ENCODE results near the gene ADAMTS17.
"Not testable (repeated sequence)": the region's sequence is repeated elsewhere in the genome, so short reads cannot be mapped to it uniquely, and the experiment has no call there.

The ADAMTS17 gene

DNA sequence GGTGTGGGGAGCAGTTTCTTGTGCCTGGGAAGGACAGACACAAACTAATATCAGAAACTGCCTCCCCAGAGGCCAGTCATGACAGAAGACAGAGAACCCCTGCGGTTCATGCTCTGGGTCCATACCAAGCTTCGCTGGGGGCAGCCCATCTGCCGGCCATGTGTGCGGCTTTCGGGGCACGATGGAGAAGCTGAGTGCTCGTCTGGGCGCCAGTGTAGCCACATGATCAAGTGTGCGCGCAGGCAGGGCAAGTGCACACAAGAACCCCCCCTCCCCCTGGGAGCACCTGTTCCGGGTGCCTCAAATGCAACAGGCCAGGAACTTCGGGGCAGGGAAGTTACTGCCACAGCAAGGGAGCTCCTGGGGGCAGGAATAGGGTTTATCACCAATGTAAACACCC is 1.8 kb downstream of the ADAMTS17 start:
- DNase-seq = no peak

- not testable (repeated sequence) for DNase-seq
Measured at GRCh38 chr15:100339451-100339850, 2.3 kb downstream of the ADAMTS17 start.

- DNase-seq = peak; percentile 72 to 76
Measured at GRCh38 chr15:100338971-100339444, 2.8 kb downstream of the ADAMTS17 start.

- DNase-seq = no peak
Measured at GRCh38 chr15:100338247-100338646, 3.5 kb downstream of the ADAMTS17 start.

- DNase-seq = no peak
Measured at GRCh38 chr15:100337096-100338044, 4.4 kb downstream of the ADAMTS17 start.

DNA sequence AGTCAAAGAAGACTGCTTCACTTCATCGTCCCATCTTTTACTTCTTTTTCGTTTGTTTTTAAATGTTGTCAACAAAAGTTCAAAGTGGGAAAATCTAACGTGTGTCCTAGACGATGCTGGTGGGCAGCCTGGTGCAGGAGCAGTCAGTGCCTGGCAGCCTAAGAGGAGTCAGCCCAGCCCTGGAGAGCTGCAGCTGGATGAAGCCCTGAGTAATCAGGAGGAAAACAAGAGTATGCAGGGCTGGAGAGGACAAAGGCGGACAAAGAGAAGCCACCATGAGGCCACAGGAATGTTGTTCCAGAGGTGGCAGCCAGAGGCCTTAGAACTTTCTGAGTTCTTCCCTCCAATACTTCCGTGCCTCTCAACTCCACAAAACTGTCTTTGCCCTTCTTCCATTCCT is 5.7 kb downstream of the ADAMTS17 start:
- no peak for DNase-seq

DNA sequence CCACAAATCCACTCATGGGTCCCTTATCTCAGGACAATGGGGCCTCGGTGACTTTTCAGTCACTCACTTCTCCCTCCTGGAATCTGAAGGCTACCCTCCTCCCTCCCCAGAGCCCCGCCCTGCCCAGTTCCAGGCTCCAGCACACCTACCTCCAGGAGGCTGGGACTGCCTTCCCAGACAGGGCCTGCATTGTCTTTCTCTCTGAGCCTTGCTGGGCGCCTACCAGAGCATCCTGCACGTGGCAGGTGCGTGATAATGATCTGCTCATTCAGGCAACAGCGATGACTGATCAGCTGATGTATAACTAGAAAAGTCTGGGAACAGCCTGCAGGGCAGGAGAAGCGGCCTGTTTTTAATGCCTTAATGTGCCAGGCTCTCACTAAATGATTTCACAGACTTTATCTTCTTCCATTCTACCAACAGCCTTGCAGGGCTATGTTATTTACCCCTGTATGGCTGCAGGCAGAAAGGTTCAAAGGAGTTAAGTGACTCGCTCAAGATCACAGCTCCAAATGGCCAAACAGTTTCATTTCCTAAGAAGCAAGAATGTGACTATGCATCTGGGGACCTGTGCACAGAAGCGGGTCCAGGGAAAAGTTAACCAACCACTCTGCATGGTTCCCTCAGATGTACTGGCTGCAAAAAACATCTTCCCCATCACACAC is 6.3 kb downstream of the ADAMTS17 start:
- no peak for DNase-seq

- DNase-seq = no peak
Measured at GRCh38 chr15:100334905-100335304, 6.9 kb downstream of the ADAMTS17 start.

DNA sequence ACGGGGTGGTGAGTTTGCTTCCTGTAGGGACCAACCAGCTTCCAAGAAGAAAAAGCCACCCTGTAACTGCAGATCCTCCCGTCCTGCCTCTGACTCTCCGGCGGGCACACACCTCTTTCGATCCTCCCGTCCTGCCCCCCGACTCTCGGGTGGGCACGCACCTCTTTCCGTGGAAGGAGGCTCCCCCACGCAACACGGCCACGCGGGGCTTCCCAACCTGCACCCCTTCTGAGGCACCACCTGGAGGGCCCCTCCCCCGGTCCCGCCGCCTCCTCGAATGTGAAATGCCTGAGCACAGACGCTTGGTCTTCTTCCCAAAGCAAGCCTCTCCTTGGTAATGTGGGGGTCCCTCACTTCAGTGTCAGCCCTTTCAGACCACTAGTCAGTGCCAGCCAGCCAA is 7.3 kb downstream of the ADAMTS17 start:
- DNase-seq = no peak

- DNase-seq = no peak
Measured at GRCh38 chr15:100334015-100334414, 7.8 kb downstream of the ADAMTS17 start.

DNA sequence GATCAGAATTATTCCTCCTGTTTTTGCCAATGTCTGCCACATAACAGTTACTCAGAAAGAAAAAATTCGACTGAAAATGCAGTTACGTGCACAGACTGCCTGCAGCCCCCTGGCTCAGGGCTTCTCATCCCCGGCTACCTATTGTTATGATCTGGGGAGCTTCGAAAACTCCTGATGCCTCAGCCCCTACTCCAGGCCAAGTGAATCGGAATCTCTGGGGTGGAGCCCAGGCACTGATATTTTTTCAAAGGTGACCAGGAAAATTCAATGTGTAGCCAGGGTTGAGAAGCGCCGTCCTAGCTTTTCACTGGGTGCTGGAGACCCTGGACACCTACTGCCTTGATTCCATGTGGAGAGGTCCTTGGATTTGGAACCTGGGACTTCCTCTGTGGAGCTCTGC is 8.5 kb downstream of the ADAMTS17 start:
- no peak for DNase-seq

GRCh38 chr15:100332721-100333120 is 9.1 kb downstream of the ADAMTS17 start:
- no peak for DNase-seq

DNA sequence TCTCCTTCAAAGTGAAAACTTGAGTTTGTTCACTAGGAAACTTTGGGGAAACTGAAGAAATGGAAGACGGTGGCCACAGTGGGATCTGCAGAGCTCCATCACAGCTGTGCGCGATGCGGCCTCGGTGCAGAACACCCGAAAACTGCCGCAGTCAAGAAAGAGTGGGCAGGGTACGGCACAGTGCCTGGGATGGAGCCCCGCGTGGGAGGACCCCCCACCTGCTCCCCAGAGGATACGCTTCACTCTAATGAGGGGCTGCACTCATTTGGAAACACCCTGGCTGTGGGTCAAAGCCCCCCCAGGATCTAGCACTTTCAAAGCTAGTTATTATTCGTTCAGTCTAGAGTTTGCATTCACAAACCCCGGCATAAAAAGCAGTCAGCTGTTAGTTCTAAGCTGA is 9.5 kb downstream of the ADAMTS17 start:
- DNase-seq = no peak

GRCh38 chr15:100330629-100331215 is 11.1 kb downstream of the ADAMTS17 start:
- DNase-seq = peak; percentile 25 to 61

DNA sequence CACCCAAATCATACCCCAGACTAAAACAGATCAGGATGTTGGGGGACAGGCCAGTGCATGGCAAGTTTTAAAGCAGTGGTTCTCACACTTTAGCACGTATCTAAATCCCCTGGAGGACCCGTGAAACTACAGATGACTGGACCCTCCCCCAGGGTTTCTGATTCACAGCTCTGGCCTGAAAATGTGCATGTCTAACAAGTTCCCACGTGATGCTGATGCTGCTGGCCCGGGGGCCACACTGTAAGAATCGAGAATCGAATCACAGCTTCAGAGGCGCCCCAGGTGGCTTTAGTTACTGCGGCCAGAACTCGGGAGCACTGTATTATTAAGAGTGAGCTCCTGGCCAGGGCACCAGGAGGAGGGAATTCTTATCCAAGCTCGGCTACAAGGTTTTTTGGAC is 11.6 kb downstream of the ADAMTS17 start:
- no peak for DNase-seq

DNA sequence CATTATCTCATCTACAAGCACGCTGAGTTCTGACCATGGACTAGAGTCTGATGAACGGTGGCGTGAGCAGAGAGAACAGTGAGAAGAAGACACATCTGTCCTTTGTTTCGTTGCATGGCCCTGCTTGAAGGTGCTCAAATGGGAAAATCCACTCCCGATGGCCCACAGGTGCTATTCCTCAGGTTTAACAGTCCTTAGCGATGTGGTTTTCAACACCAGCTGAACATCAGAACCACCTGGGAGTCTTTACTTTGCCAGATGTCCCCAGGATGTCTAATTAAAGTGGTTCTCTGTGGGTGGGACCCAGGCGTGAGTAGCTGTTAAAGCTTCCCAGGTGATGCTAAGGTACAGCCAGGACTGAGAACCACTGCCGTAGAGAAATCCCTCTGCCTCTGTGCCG is 13.0 kb downstream of the ADAMTS17 start:
- DNase-seq = no peak

- no peak for DNase-seq
Measured at GRCh38 chr15:100318880-100319279, 22.9 kb downstream of the ADAMTS17 start.

- no peak for DNase-seq
Measured at GRCh38 chr15:100314809-100315400, 26.9 kb downstream of the ADAMTS17 start.

DNA sequence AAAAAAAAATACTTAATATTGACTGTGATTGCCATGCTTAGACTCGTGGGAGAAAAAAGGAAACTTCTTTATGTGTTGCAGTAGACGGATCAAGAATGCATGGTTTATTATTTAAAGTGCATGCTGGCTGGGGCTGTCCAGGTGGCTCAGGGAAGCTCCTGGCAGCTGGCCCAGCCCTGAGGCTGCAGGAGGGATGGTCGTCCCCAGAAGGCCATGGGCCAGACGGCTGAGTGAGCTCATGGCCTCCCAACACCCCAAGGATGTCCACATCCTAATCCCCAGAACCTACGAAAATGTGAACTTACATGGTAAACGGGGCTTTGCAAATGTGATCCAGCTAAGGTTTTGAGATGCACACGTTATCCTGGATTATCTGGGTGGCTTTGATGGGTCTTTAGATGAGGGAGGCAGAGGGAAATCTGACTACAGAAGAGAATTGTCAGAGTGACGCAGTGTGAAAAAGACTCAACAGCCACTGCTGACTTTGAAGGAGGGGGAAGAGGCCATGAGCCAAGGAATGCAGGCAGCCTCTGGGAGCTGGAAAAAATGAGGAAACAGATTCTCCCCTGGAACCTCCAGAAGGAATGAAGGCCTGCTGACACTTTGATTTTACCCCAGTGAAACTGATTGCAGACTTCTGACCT is 29.8 kb downstream of the ADAMTS17 start:
- DNase-seq = no peak

DNA sequence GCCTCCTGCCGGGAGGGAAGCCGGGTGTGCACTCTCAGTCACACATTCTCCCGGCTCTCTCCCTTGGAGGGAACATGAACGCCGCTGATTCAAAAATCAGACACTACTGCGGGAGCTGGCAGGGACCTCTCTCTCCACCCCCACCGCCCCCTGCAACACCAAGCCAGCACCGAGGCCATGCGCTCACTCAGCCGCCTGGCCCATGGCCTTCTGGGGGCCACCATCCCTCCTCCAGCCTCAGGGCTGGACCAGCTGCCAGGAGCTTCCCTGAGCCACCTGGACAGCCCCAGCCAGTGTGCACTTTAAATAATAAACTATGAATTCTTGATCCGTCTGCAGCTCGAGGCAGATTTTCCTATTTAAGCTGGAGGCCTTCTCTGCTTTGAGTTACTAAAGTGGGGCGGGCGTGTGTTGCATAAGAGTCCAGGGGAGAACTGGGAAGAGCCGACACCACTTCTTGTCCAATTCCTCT is 30.6 kb downstream of the ADAMTS17 start:
- no peak for DNase-seq

DNA sequence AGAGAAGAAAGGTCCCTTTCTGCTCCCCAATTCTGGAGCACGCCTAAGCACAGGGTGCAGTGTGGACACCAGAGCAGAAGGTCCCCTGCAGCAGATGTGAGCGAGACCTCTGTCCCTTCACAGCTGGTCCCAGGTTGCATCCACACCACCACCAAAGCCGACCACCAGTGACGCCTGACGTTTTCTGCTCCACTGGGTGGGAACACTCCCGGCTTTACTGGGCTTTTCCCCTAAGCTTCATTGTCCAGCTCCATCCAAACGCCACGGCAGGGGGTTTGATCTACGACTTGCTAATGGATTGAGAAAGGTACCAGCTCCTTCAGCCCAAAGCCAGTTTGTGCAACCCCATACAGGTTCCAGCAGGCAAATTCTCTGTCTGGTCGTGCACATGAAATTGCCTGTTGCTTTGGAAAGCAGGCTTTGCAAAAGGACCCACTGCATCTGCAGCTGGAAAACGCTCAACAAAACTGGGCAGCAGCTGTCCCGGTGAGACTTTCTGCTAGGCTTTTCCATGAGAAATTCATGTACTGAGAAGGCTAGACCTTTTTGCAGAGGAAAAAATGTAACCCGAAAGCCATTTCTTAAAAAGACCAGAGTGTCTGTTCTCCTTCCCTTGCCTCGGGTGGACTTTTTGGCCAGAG is 31.1 kb downstream of the ADAMTS17 start:
- DNase-seq = no peak

- no peak for DNase-seq
Measured at GRCh38 chr15:100310041-100310405, 31.8 kb downstream of the ADAMTS17 start.
